Loucy (cell line): Measurements from ENCODE around the gene NFASC.

Experiments used
- EZH2phosphoT487 ChIP-seq: fragments of 200-600 bp; IDR thresholded peaks from 2 replicates; pipeline ENCODE4 v1.6.1; 2018; ENCODE audit warnings: antibody characterized with exemption, mild to moderate bottlenecking, moderate library complexity, borderline replicate concordance
- TF ChIP-seq, protein P1 (sequence below): fragments of 200-600 bp; sonication (generic); conservative IDR thresholded peaks from 2 replicates; pipeline ENCODE4 v1.5.1; 2014; ENCODE audit warnings: mild to moderate bottlenecking, antibody characterized with exemption, low read length

DNA sequence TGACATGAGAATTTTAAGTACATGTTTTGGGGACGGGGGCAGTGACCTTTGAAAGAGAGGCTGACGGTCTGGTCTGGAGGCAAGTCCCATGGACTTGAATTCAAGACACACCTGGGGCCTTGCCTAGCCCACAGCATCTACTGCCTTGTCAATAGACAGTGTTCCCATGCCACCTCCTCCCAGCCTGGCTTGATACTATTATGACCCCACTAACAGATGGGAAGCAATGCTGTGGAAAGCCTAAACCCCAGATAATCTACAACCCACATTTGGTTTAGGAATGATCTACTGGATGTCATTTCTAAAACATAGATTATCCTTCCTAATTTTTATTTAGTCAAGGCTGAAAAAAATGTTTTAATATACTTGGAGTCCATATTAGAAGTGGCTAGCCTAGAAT is 17.8 kb upstream of the NFASC start:
- TF ChIP-seq EZH2phosphoT487 = no peak
- TF ChIP-seq, protein P1, sequence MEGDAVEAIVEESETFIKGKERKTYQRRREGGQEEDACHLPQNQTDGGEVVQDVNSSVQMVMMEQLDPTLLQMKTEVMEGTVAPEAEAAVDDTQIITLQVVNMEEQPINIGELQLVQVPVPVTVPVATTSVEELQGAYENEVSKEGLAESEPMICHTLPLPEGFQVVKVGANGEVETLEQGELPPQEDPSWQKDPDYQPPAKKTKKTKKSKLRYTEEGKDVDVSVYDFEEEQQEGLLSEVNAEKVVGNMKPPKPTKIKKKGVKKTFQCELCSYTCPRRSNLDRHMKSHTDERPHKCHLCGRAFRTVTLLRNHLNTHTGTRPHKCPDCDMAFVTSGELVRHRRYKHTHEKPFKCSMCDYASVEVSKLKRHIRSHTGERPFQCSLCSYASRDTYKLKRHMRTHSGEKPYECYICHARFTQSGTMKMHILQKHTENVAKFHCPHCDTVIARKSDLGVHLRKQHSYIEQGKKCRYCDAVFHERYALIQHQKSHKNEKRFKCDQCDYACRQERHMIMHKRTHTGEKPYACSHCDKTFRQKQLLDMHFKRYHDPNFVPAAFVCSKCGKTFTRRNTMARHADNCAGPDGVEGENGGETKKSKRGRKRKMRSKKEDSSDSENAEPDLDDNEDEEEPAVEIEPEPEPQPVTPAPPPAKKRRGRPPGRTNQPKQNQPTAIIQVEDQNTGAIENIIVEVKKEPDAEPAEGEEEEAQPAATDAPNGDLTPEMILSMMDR = no peak
